HG02840 (cell line): Measurements from ENCODE around the gene HHLA2.

Experiments
- ATAC-seq: cut with Tn5 transposase; IDR thresholded peaks from one replicate; pipeline ENCODE4 v1.9.1; 2021; ENCODE audit warnings: mild to moderate bottlenecking, moderate library complexity, moderate number of reproducible peaks; ENCODE audit not compliant: unreplicated experiment, low FRiP score

HHLA2 gene

DNA sequence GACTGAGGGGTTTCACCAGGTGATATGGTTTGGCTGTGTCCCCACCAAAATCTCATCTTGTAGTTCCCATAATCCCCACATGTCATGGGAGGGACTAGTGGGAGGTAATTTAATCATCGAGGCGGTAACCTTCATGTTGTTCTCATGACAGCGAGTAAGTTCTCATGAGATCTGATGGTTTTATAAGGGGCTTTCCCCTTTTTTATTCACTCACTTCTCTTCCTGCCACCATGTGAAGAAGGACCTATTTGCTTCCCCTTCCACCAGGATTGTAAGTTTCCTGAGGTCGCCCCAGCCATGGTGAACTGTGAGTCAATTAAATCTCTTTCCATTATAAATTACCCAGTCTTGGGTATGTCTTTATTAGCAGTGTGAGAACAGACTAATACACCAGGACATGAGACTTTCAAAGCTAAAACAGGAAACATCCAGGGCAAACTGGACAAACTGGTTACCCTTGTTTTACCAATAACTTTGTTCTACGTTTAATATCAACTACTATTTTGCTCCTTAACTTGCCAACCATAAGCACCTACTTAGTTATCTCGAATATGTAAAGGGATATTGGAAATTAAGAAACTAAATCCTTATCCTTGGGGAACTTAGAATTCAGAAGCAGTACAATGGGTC lies 115.9 kb downstream of the HHLA2 start:
- no peak for ATAC-seq

- ATAC-seq: no peak
These were observed 117.7 kb downstream of the HHLA2 start for GRCh38 chr3:108414007-108414406.

DNA sequence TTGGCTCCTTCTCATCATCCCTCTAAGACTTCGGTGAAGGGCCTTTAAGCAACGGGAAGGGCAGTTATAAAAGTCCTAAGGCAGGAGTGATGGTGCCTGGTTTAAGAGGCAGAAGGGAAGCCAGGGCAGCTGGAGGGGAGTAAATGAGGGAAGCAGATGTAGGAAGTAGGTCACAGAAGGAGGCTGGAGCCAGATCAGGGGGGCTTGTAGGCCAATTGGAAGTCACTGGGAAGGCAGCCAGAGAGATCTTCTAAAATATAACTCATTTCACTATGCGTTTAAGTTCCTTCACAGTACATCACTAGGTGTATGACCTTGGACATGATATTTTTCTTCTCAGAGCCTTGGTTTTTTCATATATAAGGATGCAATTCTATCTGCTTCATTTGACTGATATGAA lies 119.3 kb downstream of the HHLA2 start:
- no peak for ATAC-seq

DNA sequence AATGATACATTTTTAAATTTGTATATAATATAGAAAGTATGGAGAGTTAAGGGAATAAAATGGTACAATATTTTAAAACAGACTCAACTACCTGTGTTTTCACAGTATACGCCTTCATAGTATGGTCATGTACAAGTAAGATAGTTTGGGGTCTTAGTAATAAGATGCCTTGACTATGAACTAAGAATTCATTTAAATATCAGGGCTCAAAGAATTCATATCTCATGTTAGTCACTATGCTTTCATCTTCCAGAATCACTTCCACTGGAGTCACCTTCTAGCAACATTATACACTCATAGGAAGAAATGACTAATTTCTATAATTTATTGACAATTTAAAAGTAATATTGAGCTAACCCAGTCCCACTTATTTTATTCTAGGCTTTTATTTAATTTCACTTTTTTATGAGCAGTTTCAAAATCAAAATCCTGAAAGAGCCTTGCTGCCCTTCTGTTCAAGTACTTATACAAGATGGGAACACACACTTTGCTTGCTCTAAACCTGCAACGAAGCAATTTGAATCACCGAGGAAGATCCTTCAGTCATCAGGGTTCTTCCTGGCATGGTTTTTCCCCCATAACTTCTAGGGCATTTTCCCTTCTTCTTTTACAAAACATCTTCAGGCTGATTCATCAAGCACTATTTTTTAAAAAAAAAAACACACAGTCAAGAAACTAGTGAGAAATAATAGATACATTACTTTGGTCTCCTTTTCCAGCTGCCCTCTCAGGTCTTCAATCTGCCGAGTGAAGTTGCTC lies 119.9 kb downstream of the HHLA2 start:
- ATAC-seq: no peak

DNA sequence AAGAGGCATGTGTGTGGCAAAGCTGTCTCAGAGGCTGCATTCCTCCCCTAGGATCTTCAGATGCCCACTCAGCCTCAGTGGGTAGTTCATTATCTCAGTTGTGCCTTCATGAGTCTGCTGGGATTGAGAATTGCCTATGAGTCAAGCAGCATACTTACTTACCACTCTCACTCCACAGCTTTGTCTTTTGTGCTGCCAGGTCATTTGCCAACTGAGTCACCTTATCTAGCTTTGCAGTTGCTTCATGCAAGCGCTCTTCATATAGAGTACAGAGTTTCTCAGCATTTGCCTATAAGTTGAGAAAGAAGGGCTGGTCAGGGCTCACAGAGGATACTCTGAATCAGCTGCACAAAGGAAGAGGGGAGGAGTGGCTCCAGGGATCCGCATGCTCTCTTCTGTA lies 124.6 kb downstream of the HHLA2 start:
- ATAC-seq: no peak
